ENCODE measurements around the gene UBR7. TPM values are rescaled to one million over a fixed set of nuclear protein-coding genes. Genes with fewer than 3 reads are reported as not detected.

The UBR7 gene
- total RNA-seq, 3 donors from 2014 or later: 21.0 to 34.7 (median 31.0) TPM

- intact Hi-C loops (cut with DNase I; ENCODE audit: low total_unique reads): no loop called here
Observed at GRCh38 chr14:93186956-93187355, 20.1 kb upstream of the UBR7 start.

DNA sequence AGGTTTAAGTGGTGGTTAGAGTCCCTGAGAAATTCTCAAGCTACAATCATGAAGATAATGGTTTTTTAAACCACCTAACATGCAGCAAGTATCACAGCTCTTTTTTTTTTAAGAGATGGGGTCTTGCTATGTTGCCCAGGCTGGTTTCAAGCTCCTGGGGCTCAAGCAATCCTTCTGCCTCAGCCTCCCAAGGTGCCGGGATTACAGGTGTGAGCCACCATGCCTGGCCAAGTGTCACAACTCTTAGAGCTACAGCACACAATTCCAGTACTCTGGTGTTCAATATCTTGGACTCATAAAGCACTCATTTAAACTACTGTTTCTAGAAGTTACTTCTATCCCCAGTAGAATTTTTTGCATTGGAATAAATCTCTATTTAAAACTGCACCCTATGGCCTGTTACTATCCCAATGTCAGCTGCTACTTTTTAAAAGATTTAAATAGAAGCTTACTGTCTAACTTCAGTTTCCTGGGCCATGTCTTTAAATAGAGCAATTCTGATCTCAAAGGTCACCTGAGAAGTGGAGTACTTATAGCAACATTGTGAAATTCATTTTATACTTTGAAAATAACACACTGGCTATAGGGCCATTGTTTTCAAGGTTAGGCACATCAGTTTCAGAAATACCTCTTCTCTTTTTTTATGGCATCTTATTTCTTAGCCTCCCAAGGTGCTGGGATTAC lies 11.6 kb upstream of the UBR7 start:
- H3K27ac ChIP-seq: no peak overlapping the region
- no peak for DNase-seq (ENCODE audit: low spot score in 2 of 2)
- no peaks in the 10 kb centered on the region for H3K27me3 ChIP-seq
- intact Hi-C loops (cut with DNase I; ENCODE audit: low total_unique reads): no loop called here
- H3K9me3 ChIP-seq: no peaks in the 10 kb centered on the region
- TF ChIP-seq POLR2A (IDR thresholded peaks at IDR 0.05) (no peak), POLR2AphosphoS5 (IDR thresholded peaks at IDR 0.05) (no peak)
- TF ChIP-seq, protein P1, sequence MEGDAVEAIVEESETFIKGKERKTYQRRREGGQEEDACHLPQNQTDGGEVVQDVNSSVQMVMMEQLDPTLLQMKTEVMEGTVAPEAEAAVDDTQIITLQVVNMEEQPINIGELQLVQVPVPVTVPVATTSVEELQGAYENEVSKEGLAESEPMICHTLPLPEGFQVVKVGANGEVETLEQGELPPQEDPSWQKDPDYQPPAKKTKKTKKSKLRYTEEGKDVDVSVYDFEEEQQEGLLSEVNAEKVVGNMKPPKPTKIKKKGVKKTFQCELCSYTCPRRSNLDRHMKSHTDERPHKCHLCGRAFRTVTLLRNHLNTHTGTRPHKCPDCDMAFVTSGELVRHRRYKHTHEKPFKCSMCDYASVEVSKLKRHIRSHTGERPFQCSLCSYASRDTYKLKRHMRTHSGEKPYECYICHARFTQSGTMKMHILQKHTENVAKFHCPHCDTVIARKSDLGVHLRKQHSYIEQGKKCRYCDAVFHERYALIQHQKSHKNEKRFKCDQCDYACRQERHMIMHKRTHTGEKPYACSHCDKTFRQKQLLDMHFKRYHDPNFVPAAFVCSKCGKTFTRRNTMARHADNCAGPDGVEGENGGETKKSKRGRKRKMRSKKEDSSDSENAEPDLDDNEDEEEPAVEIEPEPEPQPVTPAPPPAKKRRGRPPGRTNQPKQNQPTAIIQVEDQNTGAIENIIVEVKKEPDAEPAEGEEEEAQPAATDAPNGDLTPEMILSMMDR (IDR thresholded peaks at IDR 0.05): no peak
- no peak overlapping the region for H3K4me3 ChIP-seq
- H3K4me1 ChIP-seq: no peaks in the 10 kb centered on the region
- no peaks in the 10 kb centered on the region for H3K36me3 ChIP-seq

More at GRCh38 chr14:93186956-93187355, 20.1 kb upstream of the UBR7 start:
- Histone ChIP-seq H3K27me3 (no peaks in the 10 kb centered on the region), H3K9me3 (no peaks in the 10 kb centered on the region), H3K4me1 (peaks cover 0 to 20% of the 10 kb centered on the region in 2 donors), H3K27ac (no peak overlapping the region), H3K36me3 (no peaks in the 10 kb centered on the region), H3K4me3 (no peak overlapping the region)
- no peak for DNase-seq (ENCODE audit: low spot score in 2 of 2)
- TF ChIP-seq, protein P1 (IDR thresholded peaks at IDR 0.05): no peak
- TF ChIP-seq POLR2AphosphoS5 (IDR thresholded peaks at IDR 0.05) (no peak), POLR2A (IDR thresholded peaks at IDR 0.05) (no peak)

GRCh38 chr14:93199031-93199430 lies 8.0 kb upstream of the UBR7 start:
- no peak for DNase-seq (ENCODE audit: low spot score in 2 of 2)
- TF ChIP-seq, protein P1 (IDR thresholded peaks at IDR 0.05): no peak
- no peak for TF ChIP-seq POLR2AphosphoS5 (IDR thresholded peaks at IDR 0.05)
- TF ChIP-seq POLR2A (IDR thresholded peaks at IDR 0.05): no peak
- Histone ChIP-seq H3K36me3 (no peaks in the 10 kb centered on the region), H3K4me1 (no peaks in the 10 kb centered on the region), H3K4me3 (no peak overlapping the region), H3K27me3 (no peaks in the 10 kb centered on the region), H3K27ac (no peak overlapping the region), H3K9me3 (no peaks in the 10 kb centered on the region)
- intact Hi-C loops (cut with DNase I; ENCODE audit: low total_unique reads): no loop called here

DNA sequence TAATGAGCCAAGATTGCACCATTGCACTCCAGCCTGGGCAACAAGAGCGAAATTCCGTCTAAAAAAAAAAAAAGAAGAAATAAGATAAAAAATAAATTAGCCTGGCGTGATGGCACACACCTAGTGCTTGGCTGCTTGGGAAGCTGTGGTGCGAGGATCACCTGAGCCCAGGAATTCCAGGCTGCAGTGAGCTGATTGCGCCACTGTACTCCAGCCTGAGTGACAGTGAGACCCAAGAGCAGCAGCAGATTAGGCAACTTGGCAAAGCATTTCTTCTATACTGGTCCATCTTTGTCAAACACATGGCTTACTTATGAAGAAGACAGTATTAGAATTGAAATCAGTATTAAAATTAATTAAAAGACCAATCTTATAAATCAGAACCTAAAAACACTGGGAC lies 6.5 kb upstream of the UBR7 start:
- no peaks in the 10 kb centered on the region for H3K9me3 ChIP-seq
- intact Hi-C loops (cut with DNase I; ENCODE audit: low total_unique reads): no loop called here
- H3K36me3 ChIP-seq: no peaks in the 10 kb centered on the region
- H3K4me1 ChIP-seq: peaks cover 0 to 1% of the 10 kb centered on the region in 2 donors
- H3K4me3 ChIP-seq: no peak overlapping the region
- no peak overlapping the region for H3K27ac ChIP-seq
- no peak for DNase-seq (ENCODE audit: low spot score in 2 of 2)
- no peaks in the 10 kb centered on the region for H3K27me3 ChIP-seq
- TF ChIP-seq POLR2AphosphoS5 (IDR thresholded peaks at IDR 0.05) (no peak), POLR2A (IDR thresholded peaks at IDR 0.05) (no peak)
- TF ChIP-seq, protein P1 (IDR thresholded peaks at IDR 0.05): no peak

DNA sequence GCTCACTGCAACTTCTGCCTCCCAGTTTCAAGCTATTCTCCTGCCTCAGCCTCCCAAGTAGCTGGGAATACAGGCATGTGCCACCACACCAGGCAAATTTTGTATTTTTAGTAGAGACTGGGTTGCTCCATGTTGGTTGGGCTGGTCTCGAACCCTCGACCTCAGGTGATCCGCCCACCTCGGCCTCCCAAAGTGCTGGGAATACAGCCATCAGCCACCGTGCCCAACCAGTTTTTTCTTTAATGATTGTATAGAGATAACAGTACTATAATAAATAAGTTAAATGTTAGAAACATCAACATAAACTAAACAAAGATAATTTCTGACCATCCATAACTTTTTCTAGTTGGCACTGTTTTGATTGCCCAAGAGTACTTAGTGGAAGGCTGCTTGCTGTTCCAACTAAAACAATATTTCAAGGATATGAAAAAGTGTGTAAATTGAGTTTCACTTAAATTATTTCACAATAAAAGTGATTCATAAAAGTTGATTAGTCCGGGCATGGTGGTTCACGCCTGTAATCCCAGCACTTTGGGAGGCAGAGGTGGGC lies 5.8 kb upstream of the UBR7 start:
- no peak for TF ChIP-seq POLR2A (IDR thresholded peaks at IDR 0.05)
- TF ChIP-seq, protein P1 (IDR thresholded peaks at IDR 0.05): no peak
- no peak for TF ChIP-seq POLR2AphosphoS5 (IDR thresholded peaks at IDR 0.05)
- intact Hi-C loops (cut with DNase I; ENCODE audit: low total_unique reads): no loop called here

More for the DNA sequence above, 5.8 kb upstream of the UBR7 start:
- H3K27me3 ChIP-seq: no peaks in the 10 kb centered on the region
- H3K27ac ChIP-seq: no peak overlapping the region
- no peaks in the 10 kb centered on the region for H3K36me3 ChIP-seq
- H3K9me3 ChIP-seq: no peaks in the 10 kb centered on the region
- peaks cover 0 to 5% of the 10 kb centered on the region in 2 donors for H3K4me1 ChIP-seq
- DNase-seq (ENCODE audit: low spot score in 2 of 2): no peak
- H3K4me3 ChIP-seq: no peak overlapping the region
